Iris pigment epithelial cell (primary cell): Measurements from ENCODE around the gene DES.

ENCODE experiments used
- DNase-seq: peaks from one replicate; pipeline ENCODE4 v3.0.0-alpha.2; 2011; ENCODE audit warnings: low read depth

Gene DES

GRCh38 chr2:219438453-219438852 lies 20.3 kb downstream of the DES start:
- DNase-seq = no peak

- no peak for DNase-seq
These were observed 21.3 kb downstream of the DES start for GRCh38 chr2:219439506-219439905.

- no peak for DNase-seq
These were observed 22.4 kb downstream of the DES start for GRCh38 chr2:219440388-219441256.

- peak; percentile 49 for DNase-seq
These were observed 23.5 kb downstream of the DES start for GRCh38 chr2:219441451-219442255.

- DNase-seq = no peak
These were observed 24.3 kb downstream of the DES start for GRCh38 chr2:219442256-219443015.

GRCh38 chr2:219443016-219443696 lies 25.0 kb downstream of the DES start:
- DNase-seq = no peak

- DNase-seq = no peak
These were observed 25.5 kb downstream of the DES start for GRCh38 chr2:219443697-219444023.

- DNase-seq = no peak
These were observed 26.5 kb downstream of the DES start for GRCh38 chr2:219444566-219445091.

GRCh38 chr2:219445220-219445640 lies 27.1 kb downstream of the DES start:
- DNase-seq = no peak

GRCh38 chr2:219446101-219446504 lies 27.9 kb downstream of the DES start:
- peak; percentile 58 for DNase-seq

GRCh38 chr2:219446689-219447088 lies 28.5 kb downstream of the DES start:
- DNase-seq = no peak

- no peak for DNase-seq
These were observed 29.3 kb downstream of the DES start for GRCh38 chr2:219447242-219448098.

- DNase-seq = no peak
These were observed 30.1 kb downstream of the DES start for GRCh38 chr2:219448099-219448775.

- no peak for DNase-seq
These were observed 30.7 kb downstream of the DES start for GRCh38 chr2:219448776-219449341.

GRCh38 chr2:219449609-219450008 lies 31.4 kb downstream of the DES start:
- DNase-seq = no peak

- DNase-seq = no peak
These were observed 33.6 kb downstream of the DES start for GRCh38 chr2:219451661-219452360.

- DNase-seq = peak; percentile 90
These were observed 34.5 kb downstream of the DES start for GRCh38 chr2:219452361-219453317.
